Tibial nerve (tissue), 3 donors: ENCODE results near the gene PARP4.

ENCODE experiments used
- CTCF ChIP-seq, 5 experiments: fragments of 200-600 bp in 3 of 5; fragments of 450-650 bp in 2 of 5; sonication (generic) in 3 of 5; IDR thresholded peaks; one replicate each; pipeline ENCODE4 v1.5.1; 2016 to 2019; ENCODE audit warnings: antibody characterized with exemption in 5 of 5, mild to moderate bottlenecking in 3 of 5, moderate library complexity in 2 of 5
- POLR2A ChIP-seq, 2 donors: fragments of 450-650 bp; IDR thresholded peaks; one replicate each; pipeline ENCODE4 v1.6.1; 2017; ENCODE audit warnings: antibody characterized with exemption in 2 of 2, mild to moderate bottlenecking in 2 of 2, moderate library complexity in 2 of 2

GRCh38 chr13:24459234-24459633, 53.3 kb downstream of the PARP4 start:
- TF ChIP-seq CTCF (IDR thresholded peaks at IDR 0.05) (no peak), POLR2A (IDR thresholded peaks at IDR 0.05) (no peak)
